ENCODE data around the gene CHIT1. TPM values are rescaled to one million over a fixed set of nuclear protein-coding genes. Genes with fewer than 3 reads are reported as not detected.

CHIT1 gene
- total RNA-seq, 1 donor from 2014 or later, result not detected

DNA sequence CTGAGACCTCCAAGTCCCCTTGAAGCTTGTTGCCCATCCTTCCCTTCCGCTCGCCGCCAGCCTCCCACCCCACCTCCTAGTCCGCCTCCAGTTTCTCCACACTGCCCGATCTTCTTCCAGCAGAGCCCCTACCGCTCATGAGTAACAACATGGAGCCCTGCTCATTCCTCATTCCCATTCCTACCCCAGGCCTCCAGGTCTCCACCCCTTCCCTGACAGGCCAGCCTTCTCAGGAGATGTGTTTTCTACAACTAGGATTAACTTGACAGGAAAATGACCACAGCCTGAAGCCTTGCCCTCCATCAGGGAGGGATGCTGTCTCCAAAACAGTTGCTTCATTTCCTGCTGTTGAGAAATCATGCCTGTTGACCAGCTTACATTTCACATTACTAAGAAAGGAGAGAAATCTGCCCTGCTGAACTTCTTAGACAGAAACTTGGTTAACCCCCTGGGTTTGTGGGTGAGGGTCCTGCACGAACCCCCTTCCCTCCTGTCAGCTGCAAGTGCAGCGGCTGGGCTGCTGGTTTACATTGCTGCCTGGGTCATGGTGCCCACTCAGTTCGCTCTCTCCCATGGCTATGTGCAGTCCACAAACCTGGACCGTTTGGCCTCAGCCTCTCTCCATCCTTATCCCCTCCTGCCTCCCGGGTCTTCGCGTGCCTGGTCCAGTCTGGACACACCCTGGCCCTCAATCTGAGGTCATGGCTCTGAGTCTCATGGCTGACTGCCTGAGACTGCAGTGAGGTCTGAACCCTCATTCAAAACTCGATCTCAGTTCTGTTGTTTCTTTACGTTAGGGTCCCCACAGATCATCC is 26.8 kb downstream of the CHIT1 start:
- Mint-ChIP-seq H3K36me3 (no peaks in the 10 kb centered on the region), H3K9me3 (peaks cover 4% of the 10 kb centered on the region), H3K4me1 (ENCODE audit: unreplicated experiment) (peaks cover 3% of the 10 kb centered on the region), H3K27ac (no peak overlapping the region), H3K27me3 (peaks cover 22% of the 10 kb centered on the region), H3K4me3 (no peak overlapping the region)
- TF ChIP-seq, protein P1, sequence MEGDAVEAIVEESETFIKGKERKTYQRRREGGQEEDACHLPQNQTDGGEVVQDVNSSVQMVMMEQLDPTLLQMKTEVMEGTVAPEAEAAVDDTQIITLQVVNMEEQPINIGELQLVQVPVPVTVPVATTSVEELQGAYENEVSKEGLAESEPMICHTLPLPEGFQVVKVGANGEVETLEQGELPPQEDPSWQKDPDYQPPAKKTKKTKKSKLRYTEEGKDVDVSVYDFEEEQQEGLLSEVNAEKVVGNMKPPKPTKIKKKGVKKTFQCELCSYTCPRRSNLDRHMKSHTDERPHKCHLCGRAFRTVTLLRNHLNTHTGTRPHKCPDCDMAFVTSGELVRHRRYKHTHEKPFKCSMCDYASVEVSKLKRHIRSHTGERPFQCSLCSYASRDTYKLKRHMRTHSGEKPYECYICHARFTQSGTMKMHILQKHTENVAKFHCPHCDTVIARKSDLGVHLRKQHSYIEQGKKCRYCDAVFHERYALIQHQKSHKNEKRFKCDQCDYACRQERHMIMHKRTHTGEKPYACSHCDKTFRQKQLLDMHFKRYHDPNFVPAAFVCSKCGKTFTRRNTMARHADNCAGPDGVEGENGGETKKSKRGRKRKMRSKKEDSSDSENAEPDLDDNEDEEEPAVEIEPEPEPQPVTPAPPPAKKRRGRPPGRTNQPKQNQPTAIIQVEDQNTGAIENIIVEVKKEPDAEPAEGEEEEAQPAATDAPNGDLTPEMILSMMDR (conservative IDR thresholded peaks at IDR 0.05), result no peak
- no peak for DNase-seq (ENCODE audit: extremely low spot score, unreplicated experiment)

DNA sequence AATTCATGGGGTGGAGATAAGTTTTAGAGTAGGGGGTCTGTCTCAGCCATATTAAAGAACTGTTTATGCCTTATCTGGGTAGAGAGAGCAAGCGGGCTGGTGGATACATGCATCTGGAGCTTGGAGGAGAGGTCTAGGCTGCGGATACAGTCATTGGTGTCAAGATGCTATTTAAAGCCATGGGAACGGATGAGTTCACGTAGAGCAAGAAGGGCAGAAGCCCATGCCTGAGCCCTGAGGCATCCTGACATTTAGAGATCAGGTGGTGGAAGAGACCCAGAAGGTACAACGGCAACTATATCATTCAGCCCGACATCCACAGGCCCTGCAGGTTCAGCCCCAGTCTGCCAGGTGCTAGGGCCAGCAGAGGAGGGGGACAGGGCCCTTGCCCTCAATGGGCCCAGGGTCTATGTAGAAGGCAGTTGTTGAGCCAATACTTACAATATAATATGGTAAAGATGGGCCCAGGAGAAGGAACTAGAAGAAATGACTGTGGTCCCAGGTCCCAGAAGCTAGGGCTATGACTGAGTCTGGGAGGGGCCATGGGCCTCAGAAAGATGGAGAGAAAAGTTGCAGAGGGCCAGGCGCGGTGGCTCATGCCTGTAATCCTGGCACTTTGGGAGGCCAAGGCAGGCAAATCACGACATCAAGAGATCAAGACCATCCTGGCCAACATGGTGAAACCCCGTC is 27.8 kb downstream of the CHIT1 start:
- peaks cover 26% of the 10 kb centered on the region for H3K27me3 Mint-ChIP-seq

DNA sequence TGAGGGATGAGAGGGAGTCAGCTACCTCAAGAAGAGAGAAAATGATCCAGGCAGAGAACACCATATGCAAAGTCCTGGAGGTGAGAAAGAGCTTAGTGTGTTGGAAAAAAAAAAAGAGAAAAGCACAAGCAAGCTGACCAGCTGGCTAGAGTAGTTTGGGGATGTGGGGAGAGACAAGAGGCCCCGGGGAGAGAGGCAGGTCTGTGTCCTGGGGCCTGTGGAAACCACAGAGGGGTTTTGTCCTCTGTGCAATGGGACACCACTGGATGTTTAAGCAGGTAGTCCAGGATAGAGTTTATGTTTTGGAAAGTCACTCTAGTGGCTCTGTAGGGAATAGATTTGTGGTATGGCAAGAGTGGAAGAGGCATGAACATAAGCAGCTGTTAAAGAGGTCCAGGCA is 28.6 kb downstream of the CHIT1 start:
- Mint-ChIP-seq H3K4me3 (no peak overlapping the region), H3K36me3 (no peaks in the 10 kb centered on the region), H3K9me3 (peaks cover 4% of the 10 kb centered on the region), H3K4me1 (ENCODE audit: unreplicated experiment) (peaks cover 3% of the 10 kb centered on the region), H3K27ac (no peak overlapping the region), H3K27me3 (peaks cover 26% of the 10 kb centered on the region)
- TF ChIP-seq, protein P1 (conservative IDR thresholded peaks at IDR 0.05), result no peak
- DNase-seq (ENCODE audit: extremely low spot score, unreplicated experiment), result no peak

More for the DNA sequence above, 27.8 kb downstream of the CHIT1 start:
- no peak for DNase-seq (ENCODE audit: extremely low spot score, unreplicated experiment)
- Mint-ChIP-seq H3K9me3 (peaks cover 4% of the 10 kb centered on the region), H3K36me3 (no peaks in the 10 kb centered on the region), H3K4me1 (ENCODE audit: unreplicated experiment) (peaks cover 3% of the 10 kb centered on the region), H3K27ac (no peak overlapping the region), H3K4me3 (no peak overlapping the region)
- TF ChIP-seq, protein P1 (conservative IDR thresholded peaks at IDR 0.05), result no peak

DNA sequence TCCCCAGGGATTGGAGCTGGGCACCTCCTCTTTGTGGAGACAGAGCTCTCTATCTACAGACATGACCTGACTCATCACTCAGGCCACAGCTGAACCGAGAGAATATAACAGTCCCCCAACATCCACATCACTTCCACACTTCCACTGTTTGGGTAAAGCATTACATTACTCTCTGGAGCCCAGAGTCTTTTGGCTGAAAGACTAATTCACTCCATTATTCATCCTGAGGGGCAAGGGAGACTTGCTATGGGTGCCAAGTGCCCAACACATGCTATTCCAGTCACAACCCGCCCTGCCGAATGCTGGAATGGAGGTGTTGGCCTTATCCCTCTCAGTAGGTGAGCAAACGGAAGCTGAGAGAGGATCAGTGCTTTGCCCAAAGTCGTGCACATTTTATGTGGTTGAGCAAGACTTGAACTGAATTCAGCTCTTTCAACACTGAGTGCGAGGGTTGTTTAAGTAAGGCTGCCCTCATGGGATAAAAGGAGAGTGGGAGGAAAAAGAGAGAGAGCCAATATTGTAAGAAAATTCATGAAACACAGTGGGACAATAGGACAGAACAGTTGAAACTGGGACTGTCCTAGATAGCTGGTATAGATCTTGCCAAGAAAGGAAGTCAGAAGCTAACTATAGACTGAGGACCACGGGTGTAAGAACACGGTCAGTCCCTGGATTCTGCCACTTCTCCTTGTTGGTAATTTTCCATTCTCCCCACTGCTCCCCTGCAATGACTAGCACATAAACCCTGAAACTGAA is 29.5 kb downstream of the CHIT1 start:
- H3K9me3 Mint-ChIP-seq, result peaks cover 4% of the 10 kb centered on the region
- H3K27me3 Mint-ChIP-seq, result peaks cover 26% of the 10 kb centered on the region
- H3K4me3 Mint-ChIP-seq, result no peak overlapping the region
- no peaks in the 10 kb centered on the region for H3K36me3 Mint-ChIP-seq
- H3K4me1 Mint-ChIP-seq (ENCODE audit: unreplicated experiment), result peaks cover 3% of the 10 kb centered on the region
- DNase-seq (ENCODE audit: extremely low spot score, unreplicated experiment), result no peak
- TF ChIP-seq, protein P1 (conservative IDR thresholded peaks at IDR 0.05), result no peak
- H3K27ac Mint-ChIP-seq, result no peak overlapping the region

DNA sequence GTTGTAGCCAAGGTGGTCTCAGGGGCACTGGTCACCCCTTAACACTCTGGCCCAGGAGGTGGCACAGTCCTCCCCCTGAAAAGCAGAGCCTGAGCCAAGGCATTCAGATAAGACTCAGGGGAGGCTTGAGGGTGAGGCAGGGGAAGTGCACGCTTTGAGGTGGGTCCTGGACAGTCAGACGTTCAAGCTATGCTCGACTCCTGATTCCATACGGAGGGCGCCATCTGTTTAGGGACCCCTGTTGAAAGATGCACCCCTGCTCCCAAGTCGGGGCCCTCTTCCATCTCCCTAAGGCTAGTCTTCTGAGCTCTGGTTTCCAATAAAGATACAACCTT is 30.0 kb downstream of the CHIT1 start:
- Mint-ChIP-seq H3K27ac (no peak overlapping the region), H3K27me3 (peaks cover 26% of the 10 kb centered on the region), H3K4me3 (no peak overlapping the region), H3K4me1 (ENCODE audit: unreplicated experiment) (peaks cover 3% of the 10 kb centered on the region), H3K36me3 (no peaks in the 10 kb centered on the region), H3K9me3 (peaks cover 4% of the 10 kb centered on the region)
- DNase-seq (ENCODE audit: extremely low spot score, unreplicated experiment), result no peak
- TF ChIP-seq, protein P1 (conservative IDR thresholded peaks at IDR 0.05), result no peak
